Measurements from ENCODE around the gene CDKAL1. TPM values are rescaled to one million over a fixed set of nuclear protein-coding genes. Genes with fewer than 3 reads are reported as not detected.

Gene CDKAL1
- total and polyA plus RNA-seq, 2 of the 8 experiments (the other 6 are each of a cell fraction or from before 2014, with no cell fraction given) = 8.4 to 24.6 TPM

DNA sequence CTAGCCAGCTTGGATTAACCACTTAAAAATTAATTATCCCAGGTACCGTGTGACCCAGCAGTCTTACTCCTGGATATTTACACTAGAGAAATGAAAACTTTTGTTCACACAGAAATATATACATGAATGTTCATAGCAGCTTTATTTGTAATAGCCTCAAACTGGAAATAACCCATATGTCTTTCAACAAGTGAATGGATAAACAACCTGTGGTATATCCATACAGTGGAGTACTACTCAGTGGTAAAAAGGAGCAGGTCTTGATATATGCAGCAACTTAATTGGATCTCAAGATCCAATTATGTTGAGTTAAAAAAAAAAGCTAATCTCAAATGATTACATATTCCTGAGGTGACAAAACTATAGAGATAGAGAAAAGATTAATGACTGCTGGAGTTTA is 381.4 kb downstream of the CDKAL1 start (continued):
- TF ChIP-seq EZH2 (IDR thresholded peaks at IDR 0.05; ENCODE audit: low read depth, low read length, severe bottlenecking) = no peak
- TF ChIP-seq JUND (IDR thresholded peaks at IDR 0.05; ENCODE audit: low read length) = no peak
- no peak for TF ChIP-seq ZNF274 (IDR thresholded peaks at IDR 0.05; ENCODE audit: borderline replicate concordance, extremely low read depth, low read length)
- TF ChIP-seq SIX5 (IDR thresholded peaks at IDR 0.05; ENCODE audit: low read depth, low read length) = no peak

Measured in H1 (cell line).